ENCODE measurements around the gene TRIP13.
"Not testable (repeated sequence)": the region's sequence is repeated elsewhere in the genome, so short reads cannot be mapped to it uniquely, and the experiment has no call there.

GRCh38 chr5:847212-847611 is 45.5 kb upstream of the TRIP13 start:
- not testable (repeated sequence) for TF ChIP-seq CTCF (IDR thresholded peaks at IDR 0.05); ZFX (IDR thresholded peaks at IDR 0.05; ENCODE audit: borderline replicate concordance)

All from 22Rv1 (cell line).